ENCODE measurements around the gene CLEC12A. TPM values are rescaled to one million over a fixed set of nuclear protein-coding genes. Genes with fewer than 3 reads are reported as not detected.
"Not testable (repeated sequence)": the region's sequence is repeated elsewhere in the genome, so short reads cannot be mapped to it uniquely, and the experiment has no call there.

The CLEC12A gene
- total and polyA plus RNA-seq, 4 donors: 2.3 to 4.7 (median 3.2) TPM

- Histone ChIP-seq H3K27ac (ENCODE audit: low read depth in 1 of 2, low read length in 2 of 2) (no peak overlapping the region), H3K4me3 (ENCODE audit: low read depth in 1 of 3, low read length in 3 of 3) (no peak overlapping the region), H3K9ac (ENCODE audit: low read depth in 1 of 2, low read length in 2 of 2) (no peak overlapping the region), H3K36me3 (ENCODE audit: control insufficient read depth in 4 of 4, insufficient read depth in 3 of 4, low read depth in 1 of 4, low read length in 3 of 4) (no peaks in the 10 kb centered on the region), H3K4me1 (ENCODE audit: control insufficient read depth in 4 of 4, insufficient read depth in 4 of 4, low read length in 3 of 4) (no peaks in the 10 kb centered on the region), H3K27me3 (ENCODE audit: control insufficient read depth in 4 of 4, insufficient read depth in 4 of 4, low read length in 3 of 4) (no peaks in the 10 kb centered on the region), H3K9me3 (ENCODE audit: control insufficient read depth in 4 of 4, low read length in 3 of 4) (no peaks in the 10 kb centered on the region)
- DNase-seq (ENCODE audit: low spot score): no peak
- 76% methylated on average over 5 of the region's 5 CpGs for WGBS
- no peak for TF ChIP-seq RAD21 (IDR thresholded peaks at IDR 0.05)
- TF ChIP-seq HNF4G (IDR thresholded peaks at IDR 0.05): no peak
- TF ChIP-seq FOXA2 (IDR thresholded peaks at IDR 0.05): no peak
- TF ChIP-seq NR2F2 (IDR thresholded peaks at IDR 0.05): no peak
- TF ChIP-seq HNF4A (conservative IDR thresholded peaks at IDR 0.05): no peak
- TF ChIP-seq REST (IDR thresholded peaks at IDR 0.05): no peak
- TF ChIP-seq GABPA (IDR thresholded peaks at IDR 0.05 in 1 of 2, conservative IDR thresholded peaks at IDR 0.05 in 1 of 2): no peak
- TF ChIP-seq EGR1 (IDR thresholded peaks at IDR 0.05; ENCODE audit: low read depth in 2 of 2): no peak
- TF ChIP-seq SP1 (IDR thresholded peaks at IDR 0.05): no peak
- no peak for TF ChIP-seq CTCF (IDR thresholded peaks at IDR 0.05; ENCODE audit: low read depth, low read length, missing input control)
These were observed 47.2 kb downstream of the CLEC12A start for GRCh38 chr12:10018386-10018785.

GRCh38 chr12:10021342-10021741 lies 50.1 kb downstream of the CLEC12A start:
- H3K9me3 ChIP-seq (ENCODE audit: control insufficient read depth in 4 of 4, low read length in 3 of 4): no peaks in the 10 kb centered on the region
- no peaks in the 10 kb centered on the region for H3K27me3 ChIP-seq (ENCODE audit: control insufficient read depth in 4 of 4, insufficient read depth in 4 of 4, low read length in 3 of 4)
- no peak for DNase-seq (ENCODE audit: low spot score)
- no peak overlapping the region for H3K9ac ChIP-seq (ENCODE audit: low read depth in 1 of 2, low read length in 2 of 2)
- no peaks in the 10 kb centered on the region for H3K36me3 ChIP-seq (ENCODE audit: control insufficient read depth in 4 of 4, insufficient read depth in 3 of 4, low read depth in 1 of 4, low read length in 3 of 4)
- H3K4me3 ChIP-seq (ENCODE audit: low read depth in 1 of 3, low read length in 3 of 3): no peak overlapping the region
- TF ChIP-seq NR2F2 (IDR thresholded peaks at IDR 0.05) (no peak), EGR1 (IDR thresholded peaks at IDR 0.05; ENCODE audit: low read depth in 2 of 2) (no peak), MAX (IDR thresholded peaks at IDR 0.05) (no peak), HNF4G (IDR thresholded peaks at IDR 0.05) (no peak)
- no peaks in the 10 kb centered on the region for H3K4me1 ChIP-seq (ENCODE audit: control insufficient read depth in 4 of 4, insufficient read depth in 4 of 4, low read length in 3 of 4)
- no peak overlapping the region for H3K27ac ChIP-seq (ENCODE audit: low read depth in 1 of 2, low read length in 2 of 2)
- WGBS: 81% methylated on average over 3 of the region's 3 CpGs

- Histone ChIP-seq H3K4me3 (ENCODE audit: low read depth in 1 of 3, low read length in 3 of 3) (no peak overlapping the region), H3K9ac (ENCODE audit: low read depth in 1 of 2, low read length in 2 of 2) (no peak overlapping the region), H3K9me3 (ENCODE audit: control insufficient read depth in 4 of 4, low read length in 3 of 4) (no peaks in the 10 kb centered on the region), H3K36me3 (ENCODE audit: control insufficient read depth in 4 of 4, insufficient read depth in 3 of 4, low read depth in 1 of 4, low read length in 3 of 4) (no peaks in the 10 kb centered on the region), H3K4me1 (ENCODE audit: control insufficient read depth in 4 of 4, insufficient read depth in 4 of 4, low read length in 3 of 4) (no peaks in the 10 kb centered on the region), H3K27ac (ENCODE audit: low read depth in 1 of 2, low read length in 2 of 2) (no peak overlapping the region), H3K27me3 (ENCODE audit: control insufficient read depth in 4 of 4, insufficient read depth in 4 of 4, low read length in 3 of 4) (no peaks in the 10 kb centered on the region)
- TF ChIP-seq SP1 (IDR thresholded peaks at IDR 0.05) (no peak), CTCF (IDR thresholded peaks at IDR 0.05; ENCODE audit: low read depth, low read length, missing input control) (no peak), FOXA1 (IDR thresholded peaks at IDR 0.05) (no peak), HNF4A (conservative IDR thresholded peaks at IDR 0.05) (no peak)
- DNase-seq (ENCODE audit: low spot score): no peak
- 92% methylated on average over 3 of the region's 3 CpGs for WGBS
These were observed 54.0 kb downstream of the CLEC12A start for GRCh38 chr12:10025236-10025635.

GRCh38 chr12:10026666-10027065 lies 55.5 kb downstream of the CLEC12A start:
- not testable (repeated sequence) for H3K27me3 ChIP-seq (ENCODE audit: control insufficient read depth in 4 of 4, insufficient read depth in 4 of 4, low read length in 3 of 4); H3K4me3 ChIP-seq (ENCODE audit: low read depth in 1 of 3, low read length in 3 of 3); H3K27ac ChIP-seq (ENCODE audit: low read depth in 1 of 2, low read length in 2 of 2); H3K9me3 ChIP-seq (ENCODE audit: control insufficient read depth in 4 of 4, low read length in 3 of 4); H3K4me1 ChIP-seq (ENCODE audit: control insufficient read depth in 4 of 4, insufficient read depth in 4 of 4, low read length in 3 of 4); H3K36me3 ChIP-seq (ENCODE audit: control insufficient read depth in 4 of 4, insufficient read depth in 3 of 4, low read depth in 1 of 4, low read length in 3 of 4); DNase-seq (ENCODE audit: low spot score); H3K9ac ChIP-seq (ENCODE audit: low read depth in 1 of 2, low read length in 2 of 2)
- 88% methylated on average over 4 of the region's 4 CpGs for WGBS

Measured in liver (tissue), 9 donors.